Esophagus squamous epithelium (tissue), 4 donors: ENCODE measurements around the gene AFAP1L2.

Source experiments
- CTCF ChIP-seq, 6 experiments: fragments of 450-650 bp in 4 of 6; fragments of 200-600 bp in 2 of 6; sonication (generic) in 2 of 6; IDR thresholded peaks; one replicate each; pipeline ENCODE4 v1.5.1; 2016 to 2019; ENCODE audit warnings: antibody characterized with exemption in 6 of 6, mild to moderate bottlenecking in 4 of 6, moderate library complexity in 4 of 6
- POLR2A ChIP-seq, 4 donors: fragments of 450-650 bp; IDR thresholded peaks; one replicate each; pipeline ENCODE4 v1.6.1; 2017; ENCODE audit warnings: antibody characterized with exemption in 4 of 4, mild to moderate bottlenecking in 4 of 4, moderate library complexity in 3 of 4

- TF ChIP-seq CTCF (IDR thresholded peaks at IDR 0.05) (no peak), POLR2A (IDR thresholded peaks at IDR 0.05) (no peak)
These were observed 127.6 kb downstream of the AFAP1L2 start for GRCh38 chr10:114276671-114277070.
